WTC11 (cell line): ENCODE results near the gene NEUROG2. TPM values are rescaled to one million over a fixed set of nuclear protein-coding genes. Genes with fewer than 3 reads are reported as not detected.

ENCODE experiments used
- ATAC-seq: fragments of 200-7000 bp; cut with Tn5 transposase; 2 replicates; pipeline ENCODE4 v1.10.0; 2021; ENCODE audit warnings: mild to moderate bottlenecking, moderate library complexity
- CTCF ChIA-PET: fragments of 300-600 bp; sonication (Branson Sonifier 250); formaldehyde crosslinking; loops from one replicate; lab custom pipeline; 2021; ENCODE audit warnings: antibody characterized with exemption; lab: Charles Lee
- POLR2A ChIA-PET: fragments of 350-600 bp; sonication (Branson Sonifier 250); formaldehyde crosslinking; loops from one replicate; lab custom pipeline; 2021; ENCODE audit warnings: antibody characterized with exemption; lab: Charles Lee
- DNase-seq: peaks from one replicate; pipeline ENCODE4 v3.0.0; 2021; ENCODE audit warnings: low spot score
- H3K27ac Mint-ChIP-seq: 2 replicates; pipeline ENCODE4 v1.8.0; 2021; ENCODE audit warnings: mixed read lengths
- H3K27me3 Mint-ChIP-seq: 2 replicates; pipeline ENCODE4 v1.8.0; 2021; ENCODE audit warnings: low read depth, mild to moderate bottlenecking, moderate library complexity, mixed read lengths
- H3K36me3 Mint-ChIP-seq: 2 replicates; pipeline ENCODE4 v1.8.0; 2021; ENCODE audit warnings: mixed read lengths
- H3K4me1 Mint-ChIP-seq: 2 replicates; pipeline ENCODE4 v1.8.0; 2022; ENCODE audit warnings: mixed read lengths
- H3K4me3 Mint-ChIP-seq: 2 replicates; pipeline ENCODE4 v1.8.0; 2021; ENCODE audit warnings: mild to moderate bottlenecking, moderate library complexity, mixed read lengths
- H3K9me3 Mint-ChIP-seq: 2 replicates; pipeline ENCODE4 v1.8.0; 2021; ENCODE audit warnings: mixed read lengths
- AFF4 ChIP-seq: sonication (generic); formaldehyde crosslinking; IDR thresholded peaks from 2 replicates; pipeline ENCODE4 v1.8.1; 2023; ENCODE audit warnings: mild to moderate bottlenecking, missing genetic modification reagents, borderline replicate concordance
- CBFB ChIP-seq: sonication (generic); formaldehyde crosslinking; IDR thresholded peaks from 2 replicates; pipeline ENCODE4 v1.8.1; 2022; ENCODE audit warnings: mild to moderate bottlenecking, low read depth, missing genetic modification reagents
- ESRRA ChIP-seq: sonication (generic); formaldehyde crosslinking; IDR thresholded peaks from 2 replicates; pipeline ENCODE4 v1.8.1; 2022; ENCODE audit warnings: mild to moderate bottlenecking, missing genetic modification reagents, borderline replicate concordance
- FOXJ3 ChIP-seq: sonication (generic); formaldehyde crosslinking; IDR thresholded peaks from 2 replicates; pipeline ENCODE4 v1.9.0; 2021; ENCODE audit warnings: missing genetic modification reagents, mild to moderate bottlenecking, borderline replicate concordance
- FOXP4 ChIP-seq: sonication (generic); formaldehyde crosslinking; IDR thresholded peaks from 2 replicates; pipeline ENCODE4 v1.8.0; 2022; ENCODE audit warnings: mild to moderate bottlenecking, missing genetic modification reagents
- GTF2I ChIP-seq: fragments of 250-450 bp; sonication (Bioruptor Pico); conservative IDR thresholded peaks from 2 replicates; pipeline ENCODE4 v1.4.0; 2021; ENCODE audit warnings: mild to moderate bottlenecking
- MAX ChIP-seq: sonication (generic); formaldehyde crosslinking; IDR thresholded peaks from 2 replicates; pipeline ENCODE4 v1.8.0; 2022; ENCODE audit warnings: mild to moderate bottlenecking, missing genetic modification reagents
- NFATC4 ChIP-seq: fragments of 250-450 bp; sonication (Bioruptor Pico); IDR thresholded peaks from 2 replicates; pipeline ENCODE4 v1.9.0; 2021; ENCODE audit warnings: mild to moderate bottlenecking
- NFE2L1 ChIP-seq: sonication (generic); formaldehyde crosslinking; IDR thresholded peaks from 2 replicates; pipeline ENCODE4 v1.8.1; 2023; ENCODE audit warnings: missing genetic modification reagents
- NR3C1 ChIP-seq: sonication (generic); formaldehyde crosslinking; conservative IDR thresholded peaks from 2 replicates; pipeline ENCODE4 v1.8.1; 2023; ENCODE audit warnings: low read depth, mild to moderate bottlenecking, missing genetic modification reagents
- SMAD4 ChIP-seq: sonication (generic); formaldehyde crosslinking; IDR thresholded peaks from 2 replicates; pipeline ENCODE4 v1.8.0; 2022; ENCODE audit warnings: mild to moderate bottlenecking, missing genetic modification reagents
- TEAD4 ChIP-seq: sonication (generic); formaldehyde crosslinking; IDR thresholded peaks from 2 replicates; pipeline ENCODE4 v1.8.0; 2022; ENCODE audit warnings: mild to moderate bottlenecking, missing genetic modification reagents
- TP53 ChIP-seq: sonication (generic); formaldehyde crosslinking; IDR thresholded peaks from 2 replicates; pipeline ENCODE4 v1.8.1; 2023; ENCODE audit warnings: mild to moderate bottlenecking, missing genetic modification reagents
- ZNF219 ChIP-seq: sonication (generic); formaldehyde crosslinking; IDR thresholded peaks from 2 replicates; pipeline ENCODE4 v1.8.0; 2023; ENCODE audit warnings: missing genetic modification reagents, mild to moderate bottlenecking, borderline replicate concordance
- ZSCAN18 ChIP-seq: fragments of 250-450 bp; sonication (Bioruptor Pico); IDR thresholded peaks from 2 replicates; pipeline ENCODE4 v2.1.2; 2022; ENCODE audit warnings: mild to moderate bottlenecking, moderate library complexity
- total RNA-seq: library from RNA; stranded (reverse); gene quantifications from 3 replicates; pipeline ENCODE4 v1.2.3, GENCODE V29; 2021

The NEUROG2 gene
- total RNA-seq, 1 experiment from 2014 or later = not detected

- no peak overlapping the region for H3K27ac Mint-ChIP-seq
- CTCF ChIA-PET = interaction anchor here (0.6 kb wide), 1 partner anchor 113 kb away, joined by 4 read pairs; no protein-coding TSS in a partner anchor
- ATAC-seq (no peak), DNase-seq (no peak)
- H3K4me1 Mint-ChIP-seq = 0 out of 2 replicates have a peak, but pooled peaks cover 5% of the 10 kb centered on the region
- TF ChIP-seq MAX (CRISPR knock-in tag) (no peak), ZSCAN18 (CRISPR knock-in tag) (no peak), FOXP4 (CRISPR knock-in tag) (no peak), NFATC4 (CRISPR knock-in tag) (no peak), FOXJ3 (CRISPR knock-in tag) (no peak), GTF2I (CRISPR knock-in tag) (no peak), AFF4 (CRISPR knock-in tag) (no peak), TP53 (CRISPR knock-in tag) (no peak), CBFB (CRISPR knock-in tag) (no peak), NR3C1 (CRISPR knock-in tag) (no peak), ESRRA (CRISPR knock-in tag) (no peak), NFE2L1 (CRISPR knock-in tag) (no peak)
- H3K36me3 Mint-ChIP-seq = peaks cover 26% of the 10 kb centered on the region
- H3K27me3 Mint-ChIP-seq = no peaks in the 10 kb centered on the region
- no peak overlapping the region for H3K4me3 Mint-ChIP-seq
- H3K9me3 Mint-ChIP-seq = no peaks in the 10 kb centered on the region
- POLR2A ChIA-PET = no interaction called here
Observed at GRCh38 chr4:112562254-112562879, 46.4 kb upstream of the NEUROG2 start.

- H3K27me3 Mint-ChIP-seq = no peaks in the 10 kb centered on the region
- 0 out of 2 replicates have a peak, but pooled peaks cover 6% of the 10 kb centered on the region for H3K4me1 Mint-ChIP-seq
- H3K36me3 Mint-ChIP-seq = peaks cover 13% of the 10 kb centered on the region
- ATAC-seq (no peak), DNase-seq (no peak)
- no peaks in the 10 kb centered on the region for H3K9me3 Mint-ChIP-seq
- CTCF ChIA-PET = interaction anchor here (1.1 kb wide), 1 partner anchor 36 kb away, joined by 4 read pairs; no protein-coding TSS in a partner anchor
- H3K4me3 Mint-ChIP-seq = no peak overlapping the region
- no peak overlapping the region for H3K27ac Mint-ChIP-seq
- TF ChIP-seq ZNF219 (CRISPR knock-in tag) (no peak), SMAD4 (CRISPR knock-in tag) (no peak), ESRRA (CRISPR knock-in tag) (no peak), ZSCAN18 (CRISPR knock-in tag) (no peak), TEAD4 (CRISPR knock-in tag) (no peak)
- POLR2A ChIA-PET = no interaction called here
Observed at GRCh38 chr4:112560084-112560483, 44.1 kb upstream of the NEUROG2 start.
